ENCODE results near the gene SPHK2. TPM values are rescaled to one million over a fixed set of nuclear protein-coding genes. Genes with fewer than 3 reads are reported as not detected.

Gene SPHK2
- total RNA-seq, 4 donors from 2014 or later: 41.8 to 185 (median 68.7) TPM

- Histone ChIP-seq H3K4me3 (no peak overlapping the region), H3K4me1 (peaks cover 13 to 32% (median 22%) of the 10 kb centered on the region in 4 donors), H3K9me3 (no peaks in the 10 kb centered on the region), H3K27me3 (no peaks in the 10 kb centered on the region), H3K36me3 (no peaks in the 10 kb centered on the region), H3K27ac (no peak overlapping the region)
- no peak for TF ChIP-seq EP300 (IDR thresholded peaks at IDR 0.05; ENCODE audit: low read depth)
- in situ Hi-C loops (cut with MboI; ENCODE audit: low pct_ligation_motif_present in 1 of 4, low pct_unique_long_range_greater_than_20kb in 1 of 4, low sequenced_read_pairs in 3 of 4) (loop anchor here in 1 of 4 donors (10.0 kb wide), 1 partner anchor 103 kb away; the partner anchor contains the start of genes IZUMO1 and RASIP1), intact Hi-C loops (cut with DNase I; ENCODE audit: low total_unique reads) (no loop called here)
- 71 to 91% methylated on average over 1 to 2 of the region's 2 CpGs for WGBS, 2 donors (ENCODE audit: low coverage in 1 of 2)
- no peak for DNase-seq
These were observed 22.5 kb downstream of the SPHK2 start for GRCh38 chr19:48641850-48642249.

GRCh38 chr19:48642862-48643261 is 23.6 kb downstream of the SPHK2 start:
- WGBS, 2 donors (ENCODE audit: low coverage in 1 of 2): 87 to 91% methylated on average over 5 of the region's 5 CpGs
- in situ Hi-C loops (cut with MboI; ENCODE audit: low pct_ligation_motif_present in 1 of 4, low pct_unique_long_range_greater_than_20kb in 1 of 4, low sequenced_read_pairs in 3 of 4): loop anchor here in 1 of 4 donors (10.0 kb wide), 1 partner anchor 102 kb away; the partner anchor contains the start of genes IZUMO1 and RASIP1
- DNase-seq: no peak

GRCh38 chr19:48644355-48644754 is 25.0 kb downstream of the SPHK2 start:
- intact Hi-C loops (cut with DNase I; ENCODE audit: low total_unique reads): no loop called here

More at GRCh38 chr19:48642862-48643261, 23.6 kb downstream of the SPHK2 start:
- Histone ChIP-seq H3K4me3 (no peak overlapping the region), H3K27me3 (no peaks in the 10 kb centered on the region), H3K9me3 (no peaks in the 10 kb centered on the region), H3K36me3 (no peaks in the 10 kb centered on the region), H3K27ac (no peak overlapping the region), H3K4me1 (peaks cover 13 to 28% (median 21%) of the 10 kb centered on the region in 4 donors)
- TF ChIP-seq EP300 (IDR thresholded peaks at IDR 0.05; ENCODE audit: low read depth) (no peak), CTCF (IDR thresholded peaks at IDR 0.05) (no peak), POLR2AphosphoS5 (IDR thresholded peaks at IDR 0.05) (no peak), POLR2A (IDR thresholded peaks at IDR 0.05) (no peak)
- intact Hi-C loops (cut with DNase I; ENCODE audit: low total_unique reads): no loop called here

GRCh38 chr19:48644839-48645619 is 25.7 kb downstream of the SPHK2 start:
- no peaks in the 10 kb centered on the region for H3K27me3 ChIP-seq
- peak overlapping the region; percentile 30 to 54 (median 45) for H3K4me3 ChIP-seq
- H3K9me3 ChIP-seq: no peaks in the 10 kb centered on the region
- H3K4me1 ChIP-seq: peaks cover 8 to 27% (median 13%) of the 10 kb centered on the region in 4 donors
- WGBS, 2 donors (ENCODE audit: low coverage in 1 of 2): 3% methylated on average over 25 of the region's 25 CpGs; no CpG with 5 or more reads in 1 of the 2 donors
- H3K36me3 ChIP-seq: no peaks in the 10 kb centered on the region
- in situ Hi-C loops (cut with MboI; ENCODE audit: low pct_ligation_motif_present in 1 of 4, low pct_unique_long_range_greater_than_20kb in 1 of 4, low sequenced_read_pairs in 3 of 4) (loop anchor here in 1 of 4 donors (10.0 kb wide), 1 partner anchor 100 kb away; the partner anchor contains the start of genes IZUMO1 and RASIP1), intact Hi-C loops (cut with DNase I; ENCODE audit: low total_unique reads) (loop anchor here (5.0 kb wide), 1 partner anchor 92 kb away; no protein-coding TSS in a partner anchor)
- peak overlapping the region; percentile 81 to 90 (median 84) for H3K27ac ChIP-seq
- TF ChIP-seq POLR2AphosphoS5 (IDR thresholded peaks at IDR 0.05): no peak
- TF ChIP-seq EP300 (IDR thresholded peaks at IDR 0.05; ENCODE audit: low read depth): no peak
- TF ChIP-seq CTCF (IDR thresholded peaks at IDR 0.05): no peak
- TF ChIP-seq POLR2A (IDR thresholded peaks at IDR 0.05): no peak
- peak; percentile 78 for DNase-seq

More at GRCh38 chr19:48644355-48644754, 25.0 kb downstream of the SPHK2 start:
- Histone ChIP-seq H3K27me3 (no peaks in the 10 kb centered on the region), H3K36me3 (no peaks in the 10 kb centered on the region), H3K27ac (peak overlapping the region in 2 of 4 donors; percentile 84 to 90), H3K4me1 (peaks cover 8 to 23% (median 13%) of the 10 kb centered on the region in 4 donors), H3K4me3 (peak overlapping the region in 1 of 4 donors; percentile 54), H3K9me3 (no peaks in the 10 kb centered on the region)
- DNase-seq: no peak
- in situ Hi-C loops (cut with MboI; ENCODE audit: low pct_ligation_motif_present in 1 of 4, low pct_unique_long_range_greater_than_20kb in 1 of 4, low sequenced_read_pairs in 3 of 4): loop anchor here in 1 of 4 donors (10.0 kb wide), 1 partner anchor 100 kb away; the partner anchor contains the start of genes IZUMO1 and RASIP1
- TF ChIP-seq POLR2A (IDR thresholded peaks at IDR 0.05): no peak
- TF ChIP-seq EP300 (IDR thresholded peaks at IDR 0.05; ENCODE audit: low read depth): no peak
- no peak for TF ChIP-seq CTCF (IDR thresholded peaks at IDR 0.05)
- TF ChIP-seq POLR2AphosphoS5 (IDR thresholded peaks at IDR 0.05): no peak
- 60 to 63% methylated on average over 3 to 4 of the region's 4 CpGs for WGBS, 2 donors (ENCODE audit: low coverage in 1 of 2)

Measured in transverse colon (tissue), 4 donors.